Breast epithelium (tissue), 3 donors: ENCODE measurements around the gene LYRM9.

ENCODE experiments used
- POLR2A ChIP-seq: fragments of 450-650 bp; IDR thresholded peaks from one replicate; pipeline ENCODE4 v1.6.1; 2016; ENCODE audit warnings: antibody characterized with exemption, mild to moderate bottlenecking, moderate library complexity
- POLR2AphosphoS5 ChIP-seq, 3 donors: sonication (generic); formaldehyde crosslinking; IDR thresholded peaks; one replicate each; pipeline ENCODE4 v1.6.1; 2017; ENCODE audit warnings: antibody characterized with exemption in 3 of 3
- TF ChIP-seq, protein P1 (sequence below), 3 donors: fragments of 450-650 bp; IDR thresholded peaks; one replicate each; pipeline ENCODE4 v1.5.1; 2016 to 2017; ENCODE audit warnings: antibody characterized with exemption in 3 of 3, mild to moderate bottlenecking in 3 of 3, moderate library complexity in 3 of 3

DNA sequence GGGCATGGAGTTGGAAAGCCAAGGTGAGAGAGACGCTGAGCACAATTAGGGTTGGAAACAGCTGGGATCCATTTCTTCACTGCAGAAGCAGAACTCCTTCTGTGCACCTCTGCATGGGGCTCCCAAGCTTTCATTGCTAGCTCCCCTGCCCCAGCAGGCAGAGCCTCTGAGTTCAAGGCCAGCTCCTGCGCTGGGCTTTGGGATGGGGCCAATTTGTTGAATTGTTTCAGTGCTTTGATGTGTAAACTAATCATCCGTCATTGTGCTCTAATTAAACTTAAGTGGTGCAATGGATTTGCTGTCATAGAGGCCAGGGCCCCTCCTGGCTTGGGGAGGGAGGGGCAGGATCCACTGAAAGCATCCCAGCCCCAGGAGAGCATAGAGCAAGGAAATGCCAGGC, 13.5 kb upstream of the LYRM9 start:
- TF ChIP-seq, protein P1, sequence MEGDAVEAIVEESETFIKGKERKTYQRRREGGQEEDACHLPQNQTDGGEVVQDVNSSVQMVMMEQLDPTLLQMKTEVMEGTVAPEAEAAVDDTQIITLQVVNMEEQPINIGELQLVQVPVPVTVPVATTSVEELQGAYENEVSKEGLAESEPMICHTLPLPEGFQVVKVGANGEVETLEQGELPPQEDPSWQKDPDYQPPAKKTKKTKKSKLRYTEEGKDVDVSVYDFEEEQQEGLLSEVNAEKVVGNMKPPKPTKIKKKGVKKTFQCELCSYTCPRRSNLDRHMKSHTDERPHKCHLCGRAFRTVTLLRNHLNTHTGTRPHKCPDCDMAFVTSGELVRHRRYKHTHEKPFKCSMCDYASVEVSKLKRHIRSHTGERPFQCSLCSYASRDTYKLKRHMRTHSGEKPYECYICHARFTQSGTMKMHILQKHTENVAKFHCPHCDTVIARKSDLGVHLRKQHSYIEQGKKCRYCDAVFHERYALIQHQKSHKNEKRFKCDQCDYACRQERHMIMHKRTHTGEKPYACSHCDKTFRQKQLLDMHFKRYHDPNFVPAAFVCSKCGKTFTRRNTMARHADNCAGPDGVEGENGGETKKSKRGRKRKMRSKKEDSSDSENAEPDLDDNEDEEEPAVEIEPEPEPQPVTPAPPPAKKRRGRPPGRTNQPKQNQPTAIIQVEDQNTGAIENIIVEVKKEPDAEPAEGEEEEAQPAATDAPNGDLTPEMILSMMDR (IDR thresholded peaks at IDR 0.05), result no peak
- TF ChIP-seq POLR2AphosphoS5 (IDR thresholded peaks at IDR 0.05) (no peak), POLR2A (no peak)
